K562 (cell line): ENCODE measurements around the gene KMT2D. TPM values are rescaled to one million over a fixed set of nuclear protein-coding genes. Genes with fewer than 3 reads are reported as not detected.

Source experiments
- ATAC-seq: fragments of 200-7000 bp; cut with Tn5 transposase; 3 replicates; pipeline ENCODE4 v1.9.1; 2020; ENCODE audit warnings: moderate library complexity
- BruUV-seq: library from RNA; stranded (reverse); fragments of 400-500 nt; replicated peaks from 2 replicates; lab custom pipeline; 2021; lab: Mats Ljungman, UMichigan
- CTCF ChIA-PET: fragments of 300-600 bp; formaldehyde crosslinking; extraction: SDS; loops from one replicate; lab custom pipeline; 2021; ENCODE audit warnings: low intra/inter-chr PET ratio; lab: Yijun Ruan, JAX
- POLR2A ChIA-PET: fragments of 300-600, 350-650 bp; sonication (Branson Sonifier 250); formaldehyde crosslinking; extraction: SDS; loops from one replicate; lab custom pipeline; 2021; ENCODE audit warnings: antibody characterized with exemption, inconsistent platforms; lab: Yijun Ruan, JAX
- DNase-seq, 4 experiments: peaks; one replicate each; pipeline versions ENCODE4 v3.0.0 to v3.0.0-alpha.2; 2011 to 2018; ENCODE audit warnings: low spot score in 3 of 4, mixed read lengths in 3 of 4; ENCODE audit errors: extremely low read depth in 1 of 4
- FAIRE-seq: peaks from 2 replicates; lab custom pipeline; 2011; peaks lifted over from hg19 to GRCh38; lab: Jason Lieb, UNC
- H2AFZ ChIP-seq: 2 replicates; pipeline ENCODE4 v1.6.0; 2011; ENCODE audit warnings: low read depth, low read length, control low read depth, inconsistent platforms
- H3K27ac ChIP-seq: fragments of 200-600 bp; 3 replicates; pipeline ENCODE4 v1.8.0; 2011; ENCODE audit warnings: low read depth, mild to moderate bottlenecking, control low read depth, inconsistent platforms, low read length, moderate library complexity, mixed read lengths; ENCODE audit errors: extremely low read depth
- H3K27me3 ChIP-seq, 2 experiments: fragments of 300-600 bp in 1 of 2; 2 replicates in 1 of 2; 3 replicates in 1 of 2; pipeline versions ENCODE4 v1.6.0 to v1.8.0; 2011; ENCODE audit warnings: inconsistent platforms in 2 of 2, low read length in 2 of 2, mild to moderate bottlenecking in 1 of 2, mixed read lengths in 1 of 2, moderate library complexity in 1 of 2; ENCODE audit not compliant: control insufficient read depth in 2 of 2, insufficient read depth in 2 of 2
- H3K36me3 ChIP-seq: fragments of 300-600 bp; 3 replicates; pipeline ENCODE4 v1.8.0; 2011; ENCODE audit warnings: mild to moderate bottlenecking, low read length, inconsistent platforms; ENCODE audit not compliant: control insufficient read depth, insufficient read depth
- H3K4me1 ChIP-seq, 2 experiments: fragments of 200-600 bp in 1 of 2; replicated peaks in 1 of 2; 2 replicates in 1 of 2; 3 replicates in 1 of 2; pipeline versions ENCODE4 v1.5.1 to v1.8.0; 2011; ENCODE audit warnings: inconsistent platforms in 2 of 2, low read length in 2 of 2, mild to moderate bottlenecking in 1 of 2, mixed read lengths in 1 of 2, moderate library complexity in 1 of 2; ENCODE audit not compliant: control insufficient read depth in 2 of 2, insufficient read depth in 2 of 2
- H3K4me2 ChIP-seq: 2 replicates; pipeline ENCODE4 v1.6.1; 2011; ENCODE audit warnings: low read length, control low read depth, inconsistent platforms, mixed read lengths; ENCODE audit not compliant: insufficient read depth
- H3K4me3 ChIP-seq: fragments of 200-600 bp; sonication (generic), shearing (Covaris generic); 2 replicates; pipeline ENCODE4 v1.5.1; 2016; ENCODE audit warnings: control low read depth, inconsistent platforms
- H3K79me2 ChIP-seq: fragments of 200-600 bp; 3 replicates; pipeline ENCODE4 v1.8.0; 2011; ENCODE audit warnings: low read length, inconsistent platforms; ENCODE audit not compliant: control insufficient read depth, insufficient read depth
- H3K9ac ChIP-seq, 2 experiments: 2 replicates each; pipeline versions ENCODE4 v1.6.0 to v1.6.1; 2011; ENCODE audit warnings: low read depth in 2 of 2, low read length in 2 of 2, control low read depth in 1 of 2, inconsistent platforms in 1 of 2, mild to moderate bottlenecking in 1 of 2, mixed read lengths in 1 of 2; ENCODE audit not compliant: insufficient read depth in 1 of 2
- H3K9me1 ChIP-seq: one replicate; pipeline ENCODE4 v1.6.0; 2011; ENCODE audit warnings: inconsistent platforms, mild to moderate bottlenecking, low read length, moderate library complexity; ENCODE audit not compliant: control insufficient read depth, insufficient read depth
- H3K9me3 ChIP-seq: replicated peaks from 2 replicates; pipeline ENCODE4 v1.5.1; 2011; ENCODE audit warnings: low read depth, low read length, inconsistent platforms; ENCODE audit not compliant: control insufficient read depth, insufficient read depth
- H4K20me1 ChIP-seq: replicated peaks from 2 replicates; pipeline ENCODE4 v1.6.1; 2011; ENCODE audit warnings: low read length, inconsistent platforms, mixed read lengths; ENCODE audit not compliant: control insufficient read depth, insufficient read depth
- EHMT2 ChIP-seq: fragments of 450-650 bp; IDR thresholded peaks from 2 replicates; pipeline ENCODE4 v1.6.1; 2018; ENCODE audit warnings: antibody characterized with exemption
- GABPB1 ChIP-seq: sonication (generic); formaldehyde crosslinking; IDR thresholded peaks from 2 replicates; pipeline ENCODE4 v1.8.0; 2022; ENCODE audit warnings: mild to moderate bottlenecking, missing genetic modification reagents
- MAFG ChIP-seq: fragments of 450-650 bp; conservative IDR thresholded peaks from 2 replicates; pipeline ENCODE4 v1.6.1; 2016; ENCODE audit warnings: missing genetic modification characterization, missing compliant biosample characterization
- SAP30 ChIP-seq: fragments of 200-600 bp; sonication (generic); IDR thresholded peaks from 2 replicates; pipeline ENCODE4 v1.6.1; 2012; ENCODE audit warnings: borderline replicate concordance, low read depth, mild to moderate bottlenecking, moderate library complexity, low read length, control low read depth, inconsistent platforms; ENCODE audit not compliant: insufficient read depth, poor library complexity, severe bottlenecking
- SMAD2 ChIP-seq: fragments of 150-350 bp; IDR thresholded peaks from 2 replicates; pipeline ENCODE4 v1.6.1; 2014; ENCODE audit warnings: low read depth, mild to moderate bottlenecking, low read length
- ZNF239 ChIP-seq: fragments of 250-450 bp; sonication (Bioruptor Pico); IDR thresholded peaks from 2 replicates; pipeline ENCODE4 v1.4.0; 2020; ENCODE audit warnings: mild to moderate bottlenecking
- ZSCAN29 ChIP-seq: fragments of 450-650 bp; IDR thresholded peaks from 2 replicates; pipeline ENCODE4 v1.6.1; 2017
- WGBS: fragments of 100-300 bp; shearing (Covaris generic); methylation state at CpG from one replicate; pipeline ENCODE4 v1.1.6; 2016; ENCODE audit warnings: low coverage, mixed read lengths; ENCODE audit not compliant: insufficient coverage; ENCODE audit errors: missing lambda C conversion rate; 5-methylcytosine and 5-hydroxymethylcytosine counted together
- in situ Hi-C: fragments of 300-500 bp; cut with MboI; formaldehyde crosslinking; loops from 4 replicates; pipeline ENCODE4 v1.15.0; 2018; ENCODE audit warnings: inconsistent platforms, mixed read lengths
- intact Hi-C: fragments of 100-400 bp; cut with micrococcal nuclease; formaldehyde crosslinking; loops from 2 replicates; pipeline ENCODE4 v1.14.2; 2022
- polyA plus RNA-seq, 8 experiments: library from polyadenylated mRNA; depleted of rRNA in 4 of 8; stranded (reverse) in 5 of 8; unstranded in 3 of 8; fragments of >200 nt; fragmentation: Nextera tagmentation in 2 of 8; fragmentation: Illumina TruSeq in 1 of 8; extraction: Ambion mirVana in 2 of 8; extraction: Trizol in 1 of 8; gene quantifications; 2 replicates each; pipeline versions ENCODE4 v1.2.1 to v1.2.3, GENCODE V29; 2011 to 2014; ENCODE audit warnings: inconsistent platforms in 1 of 8, missing spikeins in 1 of 8
- total RNA-seq, 7 experiments: library from RNA; depleted of rRNA in 6 of 7; stranded (reverse); fragments of >200 nt in 6 of 7; fragmentation: Illumina TruSeq in 2 of 7; extraction: Trizol in 2 of 7; gene quantifications; 2 replicates each; pipeline versions ENCODE4 v1.2.1 to v1.2.3, GENCODE V29; 2011 to 2021; ENCODE audit warnings: low replicate concordance in 1 of 7
- TF ChIP-seq, protein P1 (sequence below), 3 experiments: IDR thresholded peaks in 2 of 3; conservative IDR thresholded peaks in 1 of 3; 2 replicates each; pipeline ENCODE4 v1.5.1; 2011 to 2012; ENCODE audit warnings: low read length in 3 of 3, mild to moderate bottlenecking in 3 of 3, control low read depth in 2 of 3, improper control_type of control experiment in 1 of 3, inconsistent platforms in 1 of 3, low read depth in 1 of 3, mixed read lengths in 1 of 3, moderate library complexity in 1 of 3; ENCODE audit not compliant: insufficient read depth in 2 of 3

Gene KMT2D
- total and polyA plus RNA-seq, 9 of the 15 experiments (the other 6 are each of a cell fraction or from before 2014, with no cell fraction given): 0.22 to 93.7 (median 13.7) TPM

DNA sequence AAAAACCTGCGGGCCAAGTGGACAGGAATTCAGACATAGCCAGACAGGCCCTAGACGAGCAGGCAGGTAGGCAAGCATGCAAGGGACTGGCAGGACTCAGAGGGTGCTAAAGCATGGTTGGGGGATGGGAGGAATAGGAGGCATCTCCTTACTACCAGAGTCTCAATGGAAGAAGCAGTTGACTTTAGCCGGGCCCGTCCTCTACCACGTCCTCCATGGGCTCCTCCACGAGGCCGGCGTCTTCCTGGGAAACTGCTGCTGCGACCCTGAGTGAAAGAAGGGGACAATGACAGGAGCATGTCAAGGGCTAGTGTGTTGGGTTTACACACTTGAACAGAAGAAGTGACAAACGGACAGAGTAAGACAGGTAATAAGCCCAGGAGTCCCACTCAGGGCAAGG is 11.6 kb downstream of the KMT2D start:
- H3K4me3 ChIP-seq: no peak overlapping the region
- no peak overlapping the region for H3K27ac ChIP-seq
- no peak for DNase-seq
- H3K9me1 ChIP-seq: no peaks in the 10 kb centered on the region
- H4K20me1 ChIP-seq: peaks cover 7% of the 10 kb centered on the region; the same call in 1 of the 2 replicates
- in situ Hi-C loops (no loop called here), intact Hi-C loops (no loop called here)
- BruUV-seq: no TSS peak
- no peaks in the 10 kb centered on the region for H3K27me3 ChIP-seq
- H3K9me3 ChIP-seq: no peaks in the 10 kb centered on the region
- H3K36me3 ChIP-seq: peaks cover 99% of the 10 kb centered on the region
- H3K9ac ChIP-seq: no peak overlapping the region
- ATAC-seq: no peak
- no peak overlapping the region for H3K4me2 ChIP-seq
- no peak for FAIRE-seq
- no peaks in the 10 kb centered on the region for H3K4me1 ChIP-seq
- POLR2A ChIA-PET: interaction anchor here (1.3 to 4.1 kb wide), 5 partner anchors 8 to 21 kb away, joined by 5 to 21 read pairs (median 7); no protein-coding TSS in a partner anchor
- CTCF ChIA-PET: no interaction called here
- TF ChIP-seq MAFG (tag): no peak
- no peak for TF ChIP-seq SMAD2
- no peak for TF ChIP-seq GABPB1 (CRISPR knock-in tag)
- TF ChIP-seq ZSCAN29: no peak
- TF ChIP-seq, protein P1, sequence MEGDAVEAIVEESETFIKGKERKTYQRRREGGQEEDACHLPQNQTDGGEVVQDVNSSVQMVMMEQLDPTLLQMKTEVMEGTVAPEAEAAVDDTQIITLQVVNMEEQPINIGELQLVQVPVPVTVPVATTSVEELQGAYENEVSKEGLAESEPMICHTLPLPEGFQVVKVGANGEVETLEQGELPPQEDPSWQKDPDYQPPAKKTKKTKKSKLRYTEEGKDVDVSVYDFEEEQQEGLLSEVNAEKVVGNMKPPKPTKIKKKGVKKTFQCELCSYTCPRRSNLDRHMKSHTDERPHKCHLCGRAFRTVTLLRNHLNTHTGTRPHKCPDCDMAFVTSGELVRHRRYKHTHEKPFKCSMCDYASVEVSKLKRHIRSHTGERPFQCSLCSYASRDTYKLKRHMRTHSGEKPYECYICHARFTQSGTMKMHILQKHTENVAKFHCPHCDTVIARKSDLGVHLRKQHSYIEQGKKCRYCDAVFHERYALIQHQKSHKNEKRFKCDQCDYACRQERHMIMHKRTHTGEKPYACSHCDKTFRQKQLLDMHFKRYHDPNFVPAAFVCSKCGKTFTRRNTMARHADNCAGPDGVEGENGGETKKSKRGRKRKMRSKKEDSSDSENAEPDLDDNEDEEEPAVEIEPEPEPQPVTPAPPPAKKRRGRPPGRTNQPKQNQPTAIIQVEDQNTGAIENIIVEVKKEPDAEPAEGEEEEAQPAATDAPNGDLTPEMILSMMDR (IDR thresholded peaks at IDR 0.05 in 2 of 3, conservative IDR thresholded peaks at IDR 0.05 in 1 of 3; ENCODE audit: insufficient read depth in 2 of 3, low read depth in 1 of 3, low read length in 3 of 3): no peak
- no peak for TF ChIP-seq EHMT2
- TF ChIP-seq ZNF239 (CRISPR knock-in tag): no peak
- TF ChIP-seq SAP30: no peak
- no peak overlapping the region for H2AFZ ChIP-seq
- peaks cover 8% of the 10 kb centered on the region; the same call in 2 of the 3 replicates for H3K79me2 ChIP-seq
- WGBS: 89% methylated on average over 10 of the region's 10 CpGs
